ENCODE data around the gene GNG4.

- TF ChIP-seq POLR2A (IDR thresholded peaks at IDR 0.05; ENCODE audit: low read depth, low read length) (no peak), POLR2AphosphoS5 (IDR thresholded peaks at IDR 0.05; ENCODE audit: low read depth, low read length) (no peak)
Measured at GRCh38 chr1:235573880-235574279, 75.7 kb downstream of the GNG4 start.
